ENCODE data around the gene NOS2. TPM values are rescaled to one million over a fixed set of nuclear protein-coding genes. Genes with fewer than 3 reads are reported as not detected.
"Not testable (repeated sequence)": the region's sequence is repeated elsewhere in the genome, so short reads cannot be mapped to it uniquely, and the experiment has no call there.

Gene NOS2
- total RNA-seq, 1 donor from 2014 or later, result not detected

- DNase-seq (ENCODE audit: low read depth, low spot score), result no peak
Observed at GRCh38 chr17:27788919-27789318, 11.4 kb downstream of the NOS2 start.

- no peak for DNase-seq (ENCODE audit: low read depth, low spot score)
Observed at GRCh38 chr17:27783440-27784350, 16.6 kb downstream of the NOS2 start.

- no peak for DNase-seq (ENCODE audit: low read depth, low spot score)
Observed at GRCh38 chr17:27782791-27783206, 17.5 kb downstream of the NOS2 start.

- DNase-seq (ENCODE audit: low read depth, low spot score), result no peak
Observed at GRCh38 chr17:27780828-27781404, 19.4 kb downstream of the NOS2 start.

DNA sequence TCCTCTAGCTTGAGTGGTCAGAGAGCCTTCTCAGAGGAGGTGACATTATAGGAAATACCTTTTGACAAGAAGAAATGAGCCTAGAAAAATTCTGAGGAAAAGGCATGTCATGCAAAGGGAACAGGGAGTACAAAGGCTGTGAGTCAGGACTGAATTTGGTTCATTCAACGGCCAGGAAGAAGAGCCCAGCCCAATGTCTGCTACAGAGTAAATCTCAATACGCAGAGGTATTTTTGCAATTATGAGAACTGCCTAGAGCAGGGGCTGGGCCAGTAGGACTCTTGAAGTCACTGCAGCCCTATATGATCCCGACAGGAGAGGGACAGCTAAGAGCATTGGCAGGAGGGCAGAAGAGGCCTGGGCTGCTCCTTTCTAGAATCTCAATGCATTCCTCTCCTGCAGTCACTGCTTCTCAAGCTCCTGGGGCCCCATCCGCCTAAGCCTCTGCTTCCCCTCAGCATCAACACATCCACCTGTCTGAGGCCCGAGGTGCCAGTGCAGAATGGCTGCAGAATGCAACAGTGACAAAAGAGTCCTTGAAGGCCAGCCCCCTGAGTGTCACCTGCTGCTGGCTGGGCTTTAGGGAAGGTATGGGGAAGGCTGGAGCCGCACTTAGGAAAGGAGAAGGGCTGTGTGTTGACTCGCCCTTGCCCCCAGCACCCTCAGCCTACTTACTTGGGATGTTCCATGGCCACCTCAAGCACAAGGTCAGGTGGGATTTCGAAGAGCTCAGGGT lies 20.1 kb downstream of the NOS2 start:
- DNase-seq (ENCODE audit: low read depth, low spot score), result no peak

DNA sequence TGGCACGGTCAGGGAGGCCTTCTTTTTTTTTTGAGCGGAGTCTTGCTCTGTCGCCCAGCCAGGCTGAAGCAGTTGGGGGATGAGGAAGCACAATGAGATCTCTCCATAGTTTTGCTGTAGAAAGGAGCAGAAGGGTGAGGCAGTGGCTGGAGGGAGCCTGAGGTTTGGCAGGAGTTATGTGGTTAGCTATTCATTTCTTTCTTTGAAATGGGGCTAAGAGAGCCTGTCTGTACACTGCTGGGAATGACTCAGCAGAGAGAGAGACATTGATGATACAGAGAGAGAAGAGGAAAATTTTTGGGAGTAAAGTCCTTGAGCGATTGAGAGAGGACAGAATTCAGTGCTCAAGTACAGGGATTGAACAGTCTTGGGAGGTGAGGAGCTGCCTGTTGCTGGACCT lies 22.1 kb downstream of the NOS2 start:
- no peak for DNase-seq (ENCODE audit: low read depth, low spot score)

- no peak for DNase-seq (ENCODE audit: low read depth, low spot score)
Observed at GRCh38 chr17:27776882-27777624, 23.3 kb downstream of the NOS2 start.

- no peak for DNase-seq (ENCODE audit: low read depth, low spot score)
Observed at GRCh38 chr17:27771586-27771985, 28.7 kb downstream of the NOS2 start.

GRCh38 chr17:27770877-27771276 lies 29.5 kb downstream of the NOS2 start:
- no peak for DNase-seq (ENCODE audit: low read depth, low spot score)

DNA sequence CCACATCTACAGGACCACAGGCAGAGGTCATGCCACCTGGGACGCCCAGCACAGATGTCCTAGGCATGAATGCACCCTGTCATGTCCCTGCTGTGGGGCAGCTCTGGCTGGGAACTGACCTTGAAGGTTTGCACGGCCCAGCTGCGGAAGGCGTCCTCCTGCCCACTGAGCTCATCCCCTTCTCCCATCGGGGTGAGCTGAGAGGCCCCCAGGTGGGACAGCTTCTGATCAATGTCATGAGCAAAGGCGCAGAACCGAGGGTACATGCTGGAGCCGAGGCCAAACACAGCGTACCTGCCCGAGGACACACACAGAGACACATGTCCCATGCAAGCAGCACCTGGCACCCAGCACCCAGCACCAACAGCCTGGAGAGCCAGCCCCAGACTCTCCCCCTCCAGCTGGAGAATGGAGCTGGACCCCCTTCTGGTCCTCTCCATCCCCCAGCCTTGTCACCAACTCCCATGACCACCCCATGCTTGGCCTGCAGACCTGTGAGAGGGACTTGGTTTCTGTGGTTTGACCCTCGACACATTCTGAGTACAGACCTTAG lies 31.4 kb downstream of the NOS2 start:
- DNase-seq (ENCODE audit: low read depth, low spot score), result no peak

GRCh38 chr17:27766438-27766837 lies 33.9 kb downstream of the NOS2 start:
- no peak for DNase-seq (ENCODE audit: low read depth, low spot score)

DNA sequence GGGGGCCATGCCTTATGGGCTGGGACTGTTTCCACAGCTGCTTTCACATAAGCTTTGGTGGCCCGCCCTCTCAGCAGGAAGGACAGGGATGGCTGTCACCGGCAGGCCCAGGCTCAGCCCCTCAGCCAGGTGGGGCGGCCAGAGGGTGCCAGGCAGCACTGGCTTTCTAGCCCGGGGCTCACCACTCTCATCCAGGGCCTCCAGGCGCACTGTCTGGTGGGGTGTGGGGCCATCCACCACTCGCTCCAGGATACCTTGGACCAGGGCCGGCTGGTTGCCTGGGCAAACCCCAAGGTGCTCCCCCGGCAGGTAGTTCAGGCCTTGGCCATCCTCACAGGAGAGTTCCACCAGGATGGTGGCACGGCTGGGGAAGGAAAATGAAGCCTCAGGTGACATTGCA lies 35.0 kb downstream of the NOS2 start:
- DNase-seq (ENCODE audit: low read depth, low spot score), result no peak

- DNase-seq (ENCODE audit: low read depth, low spot score), result no peak
Observed at GRCh38 chr17:27764589-27764988, 35.7 kb downstream of the NOS2 start.

DNA sequence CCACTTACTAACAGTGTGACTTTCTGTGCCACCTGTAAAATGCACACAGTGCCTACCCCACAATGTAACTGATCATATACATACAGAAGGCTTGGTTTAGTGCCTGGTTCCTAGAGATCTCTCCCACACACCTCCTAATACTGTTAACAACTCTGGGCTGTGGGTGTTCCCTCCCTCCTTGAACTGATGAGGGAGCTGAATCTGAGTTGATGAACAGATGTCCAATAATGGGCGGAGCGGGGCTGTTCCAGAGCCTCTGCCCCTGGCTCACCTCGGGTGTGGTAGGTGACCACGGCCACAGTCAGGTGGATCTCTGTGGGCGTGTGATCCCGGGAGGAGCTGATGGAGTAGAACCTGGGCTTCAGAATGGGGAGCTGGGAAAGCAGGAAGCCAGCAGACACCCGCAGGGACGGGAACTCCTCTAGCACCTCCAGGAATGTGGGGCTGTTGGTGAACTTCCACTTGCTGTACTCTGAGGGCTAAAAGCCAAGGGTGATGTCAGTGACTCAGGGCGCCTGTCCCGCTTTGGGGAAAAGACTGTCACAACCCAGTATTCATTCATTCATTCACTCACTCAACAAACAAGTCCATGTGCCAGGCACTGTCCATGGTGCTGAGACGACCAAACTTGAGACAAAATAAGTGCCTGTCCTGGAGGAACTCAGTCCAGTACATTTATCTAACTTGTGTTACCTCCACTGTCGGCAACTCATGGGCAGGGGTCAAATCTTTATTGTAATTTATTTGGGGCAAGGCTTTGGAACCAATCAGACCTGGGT lies 37.6 kb downstream of the NOS2 start:
- DNase-seq (ENCODE audit: low read depth, low spot score), result no peak

DNA sequence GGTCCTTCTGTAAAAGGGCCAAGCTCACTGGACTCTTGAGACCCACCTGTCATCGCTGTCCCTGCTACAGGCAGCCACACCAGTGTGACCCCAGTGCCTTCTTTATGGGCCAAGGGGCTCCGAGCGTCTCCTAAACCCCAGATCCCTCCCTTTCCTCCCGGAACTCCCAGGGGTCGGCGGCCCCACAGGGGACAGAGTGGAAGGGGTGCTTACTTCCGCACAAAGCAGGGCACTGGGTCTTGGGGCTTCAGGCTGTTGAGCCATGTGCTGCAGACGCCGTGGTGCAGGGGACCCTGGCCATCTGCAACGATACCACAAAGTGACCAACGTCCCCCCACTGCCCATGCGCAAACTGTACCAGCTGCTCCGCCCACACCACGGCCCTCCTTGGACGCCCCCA lies 39.4 kb downstream of the NOS2 start:
- not testable (repeated sequence) for DNase-seq (ENCODE audit: low read depth, low spot score)

DNA sequence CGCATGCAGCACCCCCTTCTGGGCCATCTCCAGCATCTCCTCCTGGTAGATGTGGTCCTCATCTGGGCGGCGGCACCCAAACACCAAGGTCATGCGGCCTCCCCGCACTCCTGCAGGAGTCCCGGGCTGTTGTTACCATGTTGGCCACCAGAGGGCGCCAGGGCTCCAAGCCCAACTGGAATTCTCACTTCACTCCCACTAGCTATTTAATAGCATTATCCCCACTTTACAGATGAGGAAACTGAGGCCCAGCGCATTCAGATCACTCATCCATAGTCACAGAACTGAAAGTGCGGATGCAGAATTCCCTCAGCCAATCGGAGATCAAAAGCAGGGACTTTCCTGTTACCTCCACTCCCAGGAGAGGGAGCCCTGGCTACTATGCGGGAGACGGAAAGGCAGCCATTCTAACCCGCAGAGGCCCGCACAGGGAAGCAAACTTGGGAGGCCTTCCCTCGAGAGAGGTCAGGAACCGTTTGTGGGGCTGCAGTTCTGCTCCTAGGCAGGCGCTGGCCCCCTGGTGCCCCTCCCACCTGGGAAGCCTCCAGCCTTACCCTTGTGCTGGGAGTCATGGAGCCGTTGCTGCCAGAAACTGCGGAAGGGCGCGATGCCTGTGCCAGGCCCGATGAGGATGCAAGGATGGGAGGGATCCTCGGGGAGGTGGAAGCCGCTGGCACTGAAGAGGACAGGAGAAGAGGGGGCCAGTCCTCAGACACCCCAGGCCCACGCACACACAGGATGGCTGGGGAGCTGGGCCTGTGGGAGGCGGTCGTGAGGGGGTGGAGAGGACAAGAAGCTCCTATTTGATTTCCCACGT lies 40.1 kb downstream of the NOS2 start:
- no peak for DNase-seq (ENCODE audit: low read depth, low spot score)

- DNase-seq (ENCODE audit: low read depth, low spot score), result no peak
Observed at GRCh38 chr17:27759528-27759927, 40.8 kb downstream of the NOS2 start.

DNA sequence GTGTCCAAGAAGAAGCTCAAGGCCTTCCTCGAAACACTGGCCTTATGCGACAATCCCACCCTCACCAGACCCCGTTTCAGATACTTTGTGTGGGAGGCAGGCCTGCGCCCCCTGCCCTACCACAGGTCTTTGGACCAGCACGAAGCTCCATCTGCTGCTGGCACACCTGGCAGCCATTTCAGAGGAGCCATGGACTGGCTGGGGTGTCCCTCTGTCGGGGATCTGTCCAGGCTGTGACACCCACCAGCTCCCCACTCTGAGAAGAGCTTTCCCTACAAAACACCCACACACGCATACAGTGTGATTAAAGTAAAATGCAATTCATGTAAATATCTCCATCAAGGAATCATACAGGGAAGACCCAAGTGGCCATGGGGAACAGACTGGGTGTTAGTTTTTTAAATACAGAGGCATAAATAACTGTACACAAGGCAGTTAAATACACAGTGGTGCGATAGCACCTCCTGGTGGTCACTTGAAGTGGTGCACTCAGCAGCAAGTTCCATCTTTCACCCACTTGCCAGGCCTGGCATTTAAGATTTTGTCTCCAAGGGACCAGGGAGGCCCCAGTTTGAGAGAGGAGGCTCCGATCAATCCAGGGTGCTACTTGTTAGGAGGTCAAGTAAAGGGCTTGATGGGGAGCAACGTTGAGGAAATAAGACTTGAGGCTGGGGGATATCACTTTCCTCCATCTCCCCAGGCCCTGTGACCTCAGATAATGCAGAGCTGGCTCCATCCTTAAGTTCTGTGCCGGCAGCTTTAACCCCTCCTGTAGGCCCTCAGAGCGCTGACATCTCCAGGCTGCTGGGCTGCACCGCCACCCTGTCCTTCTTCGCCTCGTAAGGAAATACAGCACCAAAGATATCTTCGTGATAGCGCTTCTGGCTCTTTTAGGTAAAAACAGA lies 43.6 kb downstream of the NOS2 start:
- no peak for DNase-seq (ENCODE audit: low read depth, low spot score)
